NCI-H345 (cell line): ENCODE results near the gene TRIM25.

ENCODE experiments used
- DNase-seq: peaks from one replicate; lab custom pipeline; 2025; lab: John Stamatoyannopoulos, UW

The TRIM25 gene

DNA sequence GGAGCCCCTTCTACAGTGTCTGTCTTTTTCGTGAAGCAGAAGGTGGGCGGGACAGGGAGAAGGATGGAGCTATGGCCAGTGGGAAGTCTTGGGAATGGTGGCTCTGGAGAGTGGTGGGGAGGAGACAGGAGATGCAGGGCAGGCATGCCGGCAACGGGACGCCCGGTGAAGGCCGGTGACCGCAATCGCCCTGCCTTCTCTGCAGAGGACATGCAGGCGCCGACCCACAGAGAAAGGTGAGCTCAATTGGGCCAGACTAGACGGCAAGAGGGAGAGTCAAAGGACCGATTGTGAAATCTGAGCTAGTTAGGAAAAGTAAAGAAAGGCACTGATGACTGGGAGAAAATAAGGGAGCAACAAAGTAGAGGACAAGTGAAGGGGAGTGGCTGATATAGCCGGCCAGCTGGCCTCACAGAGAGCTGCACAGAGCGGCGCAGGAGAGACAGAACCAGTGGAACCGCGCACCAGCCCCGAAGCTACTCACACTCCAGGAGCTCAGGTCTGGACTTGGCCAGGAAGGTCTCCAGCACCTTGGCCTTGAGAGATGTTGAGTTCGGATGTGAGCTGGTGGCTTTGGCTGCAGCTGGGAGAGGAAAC is 18.9 kb downstream of the TRIM25 start:
- no peak for DNase-seq

DNA sequence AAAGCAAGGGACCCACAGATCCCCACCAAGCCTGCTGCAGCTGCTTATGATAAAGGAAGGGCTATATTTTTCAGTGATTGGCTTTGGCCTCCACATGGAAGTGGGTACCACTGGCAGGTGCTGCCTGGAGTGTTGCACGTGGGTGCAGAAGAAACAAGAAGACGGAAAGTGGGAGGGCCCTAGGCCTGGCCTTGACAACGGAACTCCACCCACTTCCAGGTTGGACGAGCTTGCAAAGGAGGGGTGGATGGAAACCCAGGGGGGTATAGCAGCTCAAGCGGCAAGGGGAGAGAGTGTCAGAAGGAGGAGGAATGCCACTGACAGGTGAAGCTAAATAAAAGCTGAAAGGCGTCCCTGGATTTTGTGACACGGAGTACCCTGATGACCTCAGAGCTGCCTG is 20.3 kb downstream of the TRIM25 start:
- DNase-seq, result no peak

DNA sequence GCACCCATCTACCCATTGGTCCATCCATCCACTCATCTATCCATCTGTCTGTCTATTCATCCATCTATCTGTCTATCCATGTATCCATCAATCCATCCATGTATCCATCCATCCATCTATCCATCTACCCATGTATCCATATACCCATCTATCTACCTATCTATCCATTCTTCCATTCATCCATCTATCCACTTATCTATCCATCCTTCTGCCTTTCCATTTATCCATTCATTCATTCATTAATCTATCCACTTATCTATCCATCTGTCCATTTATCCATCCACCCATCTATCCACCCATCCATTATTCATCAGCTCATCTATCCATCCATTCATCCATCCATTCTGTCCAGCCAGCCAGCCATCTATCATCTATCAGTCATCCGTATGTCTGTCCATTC is 21.5 kb downstream of the TRIM25 start:
- DNase-seq, result no peak

DNA sequence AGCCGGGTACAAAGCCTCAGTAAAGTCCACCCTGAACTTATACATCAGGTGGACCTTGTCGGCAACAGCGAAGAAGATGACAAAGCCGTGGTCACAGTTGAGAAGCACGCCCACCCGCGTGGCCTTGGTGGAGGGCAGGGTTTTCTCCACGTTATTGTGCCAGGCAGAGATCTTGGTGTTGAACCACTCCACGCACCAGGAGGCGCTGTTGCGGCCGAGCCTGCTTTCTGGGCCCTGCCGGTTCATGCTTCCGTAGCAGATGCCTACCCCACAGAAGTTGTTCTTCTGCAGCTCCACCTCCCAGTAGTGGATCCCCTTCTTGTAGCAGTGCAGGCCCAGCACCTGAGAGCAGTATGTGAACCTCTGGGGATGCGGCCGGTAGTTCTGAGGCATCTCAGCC is 22.1 kb downstream of the TRIM25 start:
- no peak for DNase-seq

DNA sequence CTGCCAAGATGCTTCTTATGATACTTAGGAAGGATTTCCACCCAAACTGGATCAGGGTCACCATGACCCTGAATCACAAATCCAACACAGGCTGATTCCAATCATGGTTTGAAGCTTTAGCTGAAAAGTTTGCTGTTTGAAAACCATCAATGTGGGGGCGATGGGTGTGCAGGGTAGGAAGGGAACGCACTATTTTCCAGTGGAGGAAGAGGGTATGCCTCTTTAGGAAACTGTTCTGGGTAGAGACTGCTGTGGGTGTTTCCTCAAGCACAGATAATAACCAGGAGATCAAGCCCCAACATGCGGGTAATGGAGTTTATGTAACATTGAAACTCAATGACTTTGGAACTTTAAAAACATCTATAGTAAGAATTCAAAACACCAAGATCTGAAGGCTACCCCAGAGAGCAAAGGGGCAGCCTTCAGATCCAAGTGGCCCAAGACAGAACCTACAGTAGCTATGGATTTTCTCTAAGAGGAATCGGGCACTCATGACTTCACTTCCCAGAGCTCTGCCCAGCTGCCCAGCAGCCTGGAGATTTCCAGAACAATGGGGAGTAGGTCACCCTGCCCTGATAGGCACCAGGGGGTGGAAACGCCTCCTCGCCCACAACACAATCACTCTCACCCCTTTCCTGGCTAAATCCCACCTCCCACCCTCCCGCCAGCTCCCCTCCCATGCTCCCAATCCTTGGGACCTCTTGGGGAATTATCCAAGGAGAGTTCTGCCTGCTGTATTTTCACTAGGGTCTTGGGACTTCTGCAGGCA is 22.8 kb downstream of the TRIM25 start:
- DNase-seq, result no peak

DNA sequence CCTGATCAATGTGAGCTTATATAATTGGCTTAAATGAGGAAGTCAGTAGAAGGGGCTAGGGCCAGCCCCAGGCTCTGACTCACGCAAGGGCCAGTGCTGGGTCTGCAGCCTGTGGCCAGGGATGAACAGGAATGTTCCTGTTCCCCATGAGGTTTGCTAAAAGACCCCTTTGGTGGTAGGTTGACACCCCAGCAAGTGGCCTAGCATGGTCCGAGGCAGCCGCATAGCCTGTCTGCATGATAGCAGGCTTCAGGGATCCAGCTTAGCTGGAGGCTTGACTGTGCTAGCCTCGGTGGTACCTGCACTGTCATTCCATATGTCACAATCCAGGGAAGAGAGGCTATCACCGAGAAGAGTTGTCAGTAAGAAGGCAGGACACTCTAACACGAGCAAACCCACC is 23.5 kb downstream of the TRIM25 start:
- DNase-seq, result no peak

DNA sequence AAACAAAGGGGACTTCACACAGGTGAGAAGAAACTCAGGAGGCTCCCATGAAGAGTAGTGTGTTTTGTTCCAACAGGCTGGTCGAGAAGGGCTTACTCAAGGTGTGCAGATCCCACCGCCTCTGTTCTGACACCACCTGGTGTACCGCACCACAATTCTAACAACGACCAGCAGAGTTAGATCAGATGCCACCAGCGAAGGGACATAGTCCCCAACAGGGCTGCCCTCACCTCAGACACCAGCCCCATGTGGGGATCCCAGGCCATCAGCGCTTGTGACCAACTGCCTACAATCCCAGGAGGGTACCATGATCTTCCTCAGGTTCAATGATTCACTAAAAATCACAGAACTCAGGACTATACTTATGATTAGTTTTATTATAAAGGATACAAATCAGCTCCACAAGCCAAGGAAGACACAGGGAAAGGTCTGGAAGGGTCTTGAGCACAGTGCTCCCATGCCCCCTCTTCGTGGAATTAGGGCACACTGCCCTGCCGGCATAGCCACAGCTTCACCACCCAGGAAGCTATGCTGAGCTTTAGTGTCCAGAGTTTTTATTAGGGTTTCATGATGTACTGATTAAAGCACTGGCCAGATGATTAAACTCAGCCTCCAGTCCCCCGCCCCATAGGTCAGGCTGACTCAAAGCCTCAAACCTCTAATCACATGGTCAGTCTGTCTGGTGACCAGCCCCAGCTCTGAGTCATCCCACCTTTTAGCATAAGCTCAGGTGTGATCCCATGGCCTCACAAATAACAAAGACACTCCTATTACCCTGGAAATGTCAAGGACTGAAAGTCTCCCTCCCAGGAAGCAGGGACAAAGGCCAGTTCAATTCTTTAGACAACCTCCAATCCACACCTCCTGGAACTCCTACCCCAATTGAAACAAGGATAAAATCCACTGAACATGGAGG is 26.0 kb downstream of the TRIM25 start:
- no peak for DNase-seq

DNA sequence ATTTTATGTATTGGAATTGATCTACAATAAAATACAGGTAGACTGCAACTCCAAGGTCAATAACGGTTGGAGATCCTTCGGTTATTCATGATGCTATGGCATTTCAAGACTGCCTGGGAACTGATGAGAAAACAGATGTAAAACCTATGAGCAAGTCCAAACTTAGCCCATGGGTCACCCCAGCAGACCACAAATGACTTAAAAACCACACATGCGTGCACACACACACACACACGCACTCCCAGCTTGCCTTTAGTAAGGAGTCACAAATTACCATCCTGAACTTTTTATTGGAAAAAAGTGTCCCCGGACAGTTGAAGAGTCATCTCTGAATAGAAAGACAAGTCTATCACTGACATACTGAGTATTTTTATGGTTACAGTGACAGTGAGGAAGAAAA is 26.7 kb downstream of the TRIM25 start:
- no peak for DNase-seq

DNA sequence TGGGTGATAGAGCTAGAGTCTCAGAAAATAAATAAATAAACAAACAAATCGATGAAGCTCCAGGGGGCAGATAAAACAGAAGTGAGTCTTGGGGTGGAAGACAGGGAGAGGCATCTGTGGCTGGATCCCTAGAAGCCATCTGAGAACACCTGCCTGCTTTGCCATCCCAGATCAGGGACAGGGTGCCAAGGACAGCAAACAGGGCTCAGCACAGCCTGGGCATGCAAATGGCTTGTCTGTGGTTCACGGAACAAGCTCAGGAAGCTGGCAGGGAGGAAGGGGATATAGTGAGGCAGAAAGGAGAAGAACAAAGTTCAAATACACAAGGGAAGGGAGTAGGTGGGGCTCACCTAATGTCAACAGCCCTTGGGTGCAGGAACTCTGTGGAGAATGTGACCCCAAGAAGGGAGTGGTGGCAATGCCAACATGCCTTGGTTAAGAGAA is 27.5 kb downstream of the TRIM25 start:
- DNase-seq, result no peak

DNA sequence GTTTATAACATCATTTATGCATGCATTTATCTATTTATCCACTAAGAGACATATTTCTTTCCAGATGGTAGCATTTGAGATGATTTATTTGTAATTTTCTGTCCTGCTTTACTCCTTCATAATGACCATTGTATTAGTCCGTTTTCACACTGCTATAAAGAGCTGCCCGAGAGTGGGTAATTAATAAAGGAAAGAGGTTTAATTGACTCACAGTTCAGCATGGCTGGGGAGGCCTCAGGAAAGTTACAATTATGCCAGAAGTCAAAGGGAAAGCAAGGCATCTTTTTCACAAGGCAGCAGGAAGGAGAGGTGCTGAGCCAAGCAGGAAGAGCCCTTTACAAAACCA is 28.6 kb downstream of the TRIM25 start:
- no peak for DNase-seq

DNA sequence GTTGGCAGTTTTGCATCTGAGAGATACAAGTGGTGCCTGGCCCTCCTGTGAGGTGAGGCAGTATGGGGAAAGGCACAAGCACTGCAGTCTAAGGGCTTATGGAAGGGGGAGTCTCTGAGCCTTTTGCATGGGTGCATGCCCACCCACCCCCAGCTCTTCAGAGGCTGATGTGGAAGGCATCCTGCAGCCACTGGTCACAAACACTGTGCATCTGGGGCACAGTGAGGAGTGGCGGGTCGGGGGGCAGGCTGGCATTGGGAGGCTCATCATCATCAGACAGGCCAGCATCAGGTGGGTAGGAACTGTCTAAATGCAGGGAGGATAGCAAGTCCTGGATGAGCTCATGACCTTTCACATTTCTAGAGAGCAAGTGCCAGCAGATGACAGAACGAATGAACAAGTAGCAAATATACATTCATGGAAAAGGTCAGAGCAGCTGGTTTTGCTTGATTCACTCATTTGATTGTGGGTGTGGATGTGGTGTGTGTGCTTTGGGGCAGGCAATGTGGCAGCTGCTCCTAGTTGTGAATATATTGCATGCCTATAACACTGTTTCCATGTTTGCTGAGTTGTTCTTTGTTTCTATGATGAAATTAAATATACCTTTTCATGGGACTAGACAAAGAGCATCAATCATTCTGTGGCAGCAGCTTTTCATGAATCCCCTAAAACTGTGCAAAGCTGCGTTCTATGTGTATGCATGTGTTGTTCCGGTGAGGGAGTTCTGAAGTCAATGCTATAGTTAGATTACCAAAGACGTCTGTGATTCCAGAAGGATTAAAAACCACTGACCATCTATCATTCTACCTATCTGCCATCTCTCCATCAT is 29.2 kb downstream of the TRIM25 start:
- peak; percentile 24 for DNase-seq

DNA sequence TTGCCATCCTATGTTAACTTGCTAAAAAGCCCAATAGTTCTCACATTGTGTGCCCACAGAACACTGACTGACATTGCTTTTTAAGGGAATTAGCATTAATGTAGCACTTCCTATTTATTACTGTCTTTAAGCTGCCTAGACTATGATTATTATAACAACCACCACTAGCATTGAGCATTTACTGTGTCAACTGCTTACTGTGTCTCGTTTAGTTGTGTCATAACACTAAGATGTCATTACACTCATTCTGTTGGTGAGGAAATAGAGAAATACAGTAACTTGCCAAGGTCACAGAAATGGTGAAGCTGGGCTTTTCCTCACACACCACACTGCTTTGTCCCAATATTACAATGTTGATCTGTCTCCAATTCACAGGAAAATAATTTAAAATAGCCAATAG is 30.2 kb downstream of the TRIM25 start:
- no peak for DNase-seq

DNA sequence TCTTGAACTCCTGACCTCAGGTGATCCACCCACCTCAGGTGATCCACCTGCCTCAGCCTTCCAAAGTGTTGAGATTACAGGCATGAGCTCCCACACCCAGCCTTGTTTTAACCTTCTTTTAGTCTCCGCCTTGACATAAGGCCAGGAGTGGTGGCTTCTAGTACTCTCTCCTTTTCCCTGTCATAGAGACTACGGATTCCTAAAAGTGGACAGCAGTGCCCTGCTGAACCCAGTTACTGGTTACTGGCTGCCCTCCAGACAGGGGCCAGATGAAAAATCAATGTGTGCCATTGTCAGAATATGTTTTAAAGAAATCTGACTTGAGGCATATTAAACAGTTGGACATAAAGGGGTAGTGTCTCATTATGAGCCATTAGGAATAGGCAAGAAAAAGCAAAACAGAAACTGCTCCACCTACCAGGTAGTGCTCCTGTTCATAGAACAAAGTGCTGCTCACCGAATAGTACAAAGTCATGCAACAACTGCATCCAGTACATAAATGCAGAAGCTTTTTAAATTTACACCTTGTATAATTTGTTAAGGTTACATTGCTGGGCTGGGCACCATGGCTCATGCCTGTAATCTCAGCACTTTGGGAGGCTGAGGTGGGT is 32.1 kb downstream of the TRIM25 start:
- no peak for DNase-seq

DNA sequence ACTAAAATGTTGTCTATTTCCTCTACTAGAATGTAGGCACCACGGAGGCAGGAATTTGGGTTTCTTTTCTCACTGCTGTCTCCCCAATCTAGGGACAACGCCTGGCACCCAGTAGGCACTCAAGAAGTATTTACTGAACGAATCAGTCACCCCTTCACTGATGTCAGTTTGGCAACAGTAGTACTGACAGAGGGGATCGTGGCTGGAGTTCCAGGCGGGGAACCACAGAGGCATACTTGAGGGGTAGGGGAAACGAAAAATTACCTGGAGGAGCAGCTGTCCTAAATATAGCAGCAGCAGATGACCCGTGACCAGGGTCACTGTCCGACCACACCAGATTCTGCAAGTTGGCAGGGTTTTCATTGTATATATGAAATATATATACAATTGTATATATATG is 33.3 kb downstream of the TRIM25 start:
- DNase-seq, result no peak

DNA sequence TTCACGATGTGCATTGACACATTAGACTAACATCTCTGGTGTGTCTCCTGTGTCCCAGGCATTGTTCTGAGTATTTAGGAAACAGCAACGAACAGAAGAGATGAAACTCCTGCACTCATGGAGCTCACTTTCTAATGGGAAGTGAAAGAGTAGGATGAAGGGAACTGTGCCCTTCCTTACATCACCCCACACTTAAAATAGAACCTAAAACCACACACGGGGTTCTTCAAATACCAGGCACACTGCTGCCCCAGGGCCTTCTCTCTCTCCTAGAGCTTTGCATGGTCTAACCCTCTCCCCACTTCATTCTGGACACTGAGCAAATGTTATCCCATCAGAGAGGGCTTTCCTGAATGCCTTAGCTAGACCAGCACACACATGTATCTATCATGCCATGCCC is 33.7 kb downstream of the TRIM25 start:
- no peak for DNase-seq

DNA sequence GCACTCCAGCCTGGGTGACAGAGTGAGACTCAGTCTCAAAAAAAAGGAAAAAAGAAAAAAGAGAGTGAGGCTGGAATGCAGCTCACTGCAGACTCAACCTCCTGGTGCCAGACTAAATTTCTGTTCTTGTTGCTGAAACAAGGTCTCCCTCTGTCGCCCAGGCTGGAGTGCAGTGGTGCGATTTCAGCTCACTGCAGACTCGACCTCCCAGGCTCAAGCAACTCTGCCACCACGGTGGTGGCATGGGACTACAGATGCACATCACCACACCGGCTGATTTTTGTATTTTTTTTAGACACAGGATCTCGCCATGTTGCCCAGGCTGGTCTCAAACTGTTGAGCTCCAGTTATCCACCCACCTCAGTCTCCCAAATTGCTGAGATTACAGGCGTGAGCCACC is 34.6 kb downstream of the TRIM25 start:
- no peak for DNase-seq

DNA sequence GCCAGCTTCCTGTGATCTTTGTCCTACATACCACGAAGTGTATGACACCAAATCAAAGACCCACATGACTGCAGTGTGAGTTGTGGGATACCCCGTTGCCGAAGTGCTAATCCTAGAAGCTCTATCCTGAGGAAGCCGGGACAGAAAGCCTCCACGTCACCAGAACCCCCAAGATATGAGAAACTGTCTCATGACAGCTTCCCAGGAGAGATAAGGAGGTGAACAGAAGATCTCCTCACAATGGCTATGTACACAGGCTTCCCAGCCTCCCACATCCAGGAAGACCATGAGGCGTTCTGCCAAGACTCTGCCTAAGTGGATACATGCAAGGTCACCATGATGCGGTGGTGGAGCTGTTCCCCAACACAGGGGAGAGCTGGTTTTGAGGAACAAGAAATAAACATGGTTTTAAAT is 37.1 kb downstream of the TRIM25 start:
- no peak for DNase-seq

DNA sequence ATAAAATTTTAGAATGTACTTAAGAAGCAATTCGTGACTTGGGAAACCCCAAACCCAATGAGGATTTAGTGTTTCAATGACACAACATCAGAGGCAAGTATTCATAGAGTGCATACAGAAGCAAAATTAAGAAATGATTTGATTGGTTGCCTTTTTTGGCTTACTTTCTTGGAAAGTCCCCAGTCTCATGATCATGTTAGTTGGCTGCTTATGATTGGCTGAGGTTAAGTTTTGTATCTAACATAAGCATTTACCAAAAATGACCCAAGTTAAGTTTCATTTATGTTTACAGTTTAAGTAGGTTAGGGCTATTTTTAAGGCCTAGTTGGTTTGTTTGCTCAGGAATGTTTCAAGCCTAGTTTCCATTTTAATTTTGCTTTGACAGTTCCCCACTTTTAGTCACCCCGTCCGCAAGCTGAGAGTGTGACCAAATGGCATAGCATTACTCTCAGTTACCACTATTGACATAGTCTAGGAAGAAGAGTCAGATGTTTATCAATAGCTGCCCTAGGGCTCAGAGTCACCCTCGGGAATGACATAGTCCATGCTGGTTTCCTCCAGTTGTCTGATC is 43.7 kb downstream of the TRIM25 start:
- no peak for DNase-seq

DNA sequence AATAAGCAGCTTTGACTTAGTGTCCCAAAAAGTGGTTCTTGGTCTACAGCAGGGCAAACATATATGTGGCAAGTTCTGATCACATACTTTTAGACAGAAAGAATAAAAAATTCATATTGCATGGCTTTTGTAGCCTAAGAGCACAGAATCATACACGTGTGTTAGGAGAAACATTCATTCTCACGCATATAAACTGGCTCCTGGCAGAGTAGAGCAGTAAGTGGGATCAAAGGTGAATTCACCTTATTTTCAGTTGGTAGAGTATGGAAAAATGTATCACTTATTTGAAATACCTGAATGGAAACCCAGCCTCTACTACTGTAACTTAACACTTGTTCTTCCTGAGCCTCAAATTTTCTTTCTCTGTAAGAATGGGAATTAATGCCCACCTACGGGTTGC is 45.1 kb downstream of the TRIM25 start:
- no peak for DNase-seq

DNA sequence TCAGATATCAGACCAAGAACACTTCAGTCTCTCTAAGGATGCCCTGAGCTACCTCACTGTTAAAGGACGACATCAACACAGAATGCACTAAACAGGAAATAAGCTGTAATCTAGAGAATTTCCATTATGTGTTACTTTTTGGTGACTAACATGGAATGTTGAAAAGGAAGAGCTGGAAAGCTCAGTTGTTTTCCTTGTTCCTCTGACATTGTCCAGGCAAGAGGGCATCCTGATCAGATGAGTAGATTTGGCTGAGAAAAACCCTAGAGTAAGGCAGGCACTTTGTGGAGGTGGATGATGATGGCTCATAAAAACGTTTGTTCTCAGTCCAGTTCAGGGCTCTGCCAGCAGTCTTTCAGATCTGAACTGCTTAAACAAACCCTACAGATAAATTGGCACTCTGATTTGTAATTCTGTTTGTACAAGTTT is 45.9 kb downstream of the TRIM25 start:
- no peak for DNase-seq

DNA sequence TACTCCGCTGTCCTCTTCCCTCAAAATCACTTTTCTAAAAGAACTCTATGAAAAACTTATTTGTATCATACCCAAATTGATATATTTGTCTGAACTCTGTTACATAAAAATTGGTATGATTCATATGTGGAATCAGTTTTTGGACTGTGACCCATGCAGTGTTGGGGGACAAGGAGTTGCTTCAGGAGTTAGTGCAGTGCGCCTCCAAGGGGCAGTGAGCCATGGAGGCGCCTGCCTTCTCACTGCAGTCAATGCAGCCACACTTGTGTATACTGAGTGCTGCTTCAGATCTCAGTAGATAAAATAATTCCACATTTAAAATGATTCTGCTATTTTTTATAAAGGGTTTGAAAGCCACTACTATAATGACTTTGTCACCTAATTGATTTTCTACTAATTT is 47.4 kb downstream of the TRIM25 start:
- no peak for DNase-seq
